K562 (cell line): Measurements from ENCODE around the gene LINGO3. TPM values are rescaled to one million over a fixed set of nuclear protein-coding genes. Genes with fewer than 3 reads are reported as not detected.
A peak's percentile ranks its signal among the peaks of the same experiment; 100 is the strongest.

Experiments used
- ATAC-seq: fragments of 200-7000 bp; cut with Tn5 transposase; 3 replicates; pipeline ENCODE4 v1.9.1; 2020; ENCODE audit warnings: moderate library complexity
- BruUV-seq: library from RNA; stranded (reverse); fragments of 400-500 nt; replicated peaks from 2 replicates; lab custom pipeline; 2021; lab: Mats Ljungman, UMichigan
- CTCF ChIA-PET: fragments of 300-600 bp; formaldehyde crosslinking; extraction: SDS; loops from one replicate; lab custom pipeline; 2021; ENCODE audit warnings: low intra/inter-chr PET ratio; lab: Yijun Ruan, JAX
- POLR2A ChIA-PET: fragments of 300-600, 350-650 bp; sonication (Branson Sonifier 250); formaldehyde crosslinking; extraction: SDS; loops from one replicate; lab custom pipeline; 2021; ENCODE audit warnings: antibody characterized with exemption, inconsistent platforms; lab: Yijun Ruan, JAX
- DNase-seq, 4 experiments: peaks; one replicate each; pipeline versions ENCODE4 v3.0.0 to v3.0.0-alpha.2; 2011 to 2018; ENCODE audit warnings: low spot score in 3 of 4, mixed read lengths in 3 of 4; ENCODE audit errors: extremely low read depth in 1 of 4
- FAIRE-seq: peaks from 2 replicates; lab custom pipeline; 2011; peaks lifted over from hg19 to GRCh38; lab: Jason Lieb, UNC
- H2AFZ ChIP-seq: 2 replicates; pipeline ENCODE4 v1.6.0; 2011; ENCODE audit warnings: low read depth, low read length, control low read depth, inconsistent platforms
- H3K27ac ChIP-seq: fragments of 200-600 bp; 3 replicates; pipeline ENCODE4 v1.8.0; 2011; ENCODE audit warnings: low read depth, mild to moderate bottlenecking, control low read depth, inconsistent platforms, low read length, moderate library complexity, mixed read lengths; ENCODE audit errors: extremely low read depth
- H3K27me3 ChIP-seq, 2 experiments: fragments of 300-600 bp in 1 of 2; 2 replicates in 1 of 2; 3 replicates in 1 of 2; pipeline versions ENCODE4 v1.6.0 to v1.8.0; 2011; ENCODE audit warnings: inconsistent platforms in 2 of 2, low read length in 2 of 2, mild to moderate bottlenecking in 1 of 2, mixed read lengths in 1 of 2, moderate library complexity in 1 of 2; ENCODE audit not compliant: control insufficient read depth in 2 of 2, insufficient read depth in 2 of 2
- H3K36me3 ChIP-seq: fragments of 300-600 bp; 3 replicates; pipeline ENCODE4 v1.8.0; 2011; ENCODE audit warnings: mild to moderate bottlenecking, low read length, inconsistent platforms; ENCODE audit not compliant: control insufficient read depth, insufficient read depth
- H3K4me1 ChIP-seq, 2 experiments: fragments of 200-600 bp in 1 of 2; replicated peaks in 1 of 2; 2 replicates in 1 of 2; 3 replicates in 1 of 2; pipeline versions ENCODE4 v1.5.1 to v1.8.0; 2011; ENCODE audit warnings: inconsistent platforms in 2 of 2, low read length in 2 of 2, mild to moderate bottlenecking in 1 of 2, mixed read lengths in 1 of 2, moderate library complexity in 1 of 2; ENCODE audit not compliant: control insufficient read depth in 2 of 2, insufficient read depth in 2 of 2
- H3K4me2 ChIP-seq: 2 replicates; pipeline ENCODE4 v1.6.1; 2011; ENCODE audit warnings: low read length, control low read depth, inconsistent platforms, mixed read lengths; ENCODE audit not compliant: insufficient read depth
- H3K4me3 ChIP-seq: fragments of 200-600 bp; sonication (generic), shearing (Covaris generic); 2 replicates; pipeline ENCODE4 v1.5.1; 2016; ENCODE audit warnings: control low read depth, inconsistent platforms
- H3K79me2 ChIP-seq: fragments of 200-600 bp; 3 replicates; pipeline ENCODE4 v1.8.0; 2011; ENCODE audit warnings: low read length, inconsistent platforms; ENCODE audit not compliant: control insufficient read depth, insufficient read depth
- H3K9ac ChIP-seq, 2 experiments: 2 replicates each; pipeline versions ENCODE4 v1.6.0 to v1.6.1; 2011; ENCODE audit warnings: low read depth in 2 of 2, low read length in 2 of 2, control low read depth in 1 of 2, inconsistent platforms in 1 of 2, mild to moderate bottlenecking in 1 of 2, mixed read lengths in 1 of 2; ENCODE audit not compliant: insufficient read depth in 1 of 2
- H3K9me1 ChIP-seq: one replicate; pipeline ENCODE4 v1.6.0; 2011; ENCODE audit warnings: inconsistent platforms, mild to moderate bottlenecking, low read length, moderate library complexity; ENCODE audit not compliant: control insufficient read depth, insufficient read depth
- H3K9me3 ChIP-seq: replicated peaks from 2 replicates; pipeline ENCODE4 v1.5.1; 2011; ENCODE audit warnings: low read depth, low read length, inconsistent platforms; ENCODE audit not compliant: control insufficient read depth, insufficient read depth
- H4K20me1 ChIP-seq: replicated peaks from 2 replicates; pipeline ENCODE4 v1.6.1; 2011; ENCODE audit warnings: low read length, inconsistent platforms, mixed read lengths; ENCODE audit not compliant: control insufficient read depth, insufficient read depth
- CHD1 ChIP-seq: fragments of 200-600 bp; sonication (generic); IDR thresholded peaks from one replicate; pipeline ENCODE4 v1.6.1; 2012; ENCODE audit warnings: mild to moderate bottlenecking, moderate library complexity, low read length, inconsistent platforms
- MBD2 ChIP-seq: sonication (generic); IDR thresholded peaks from 2 replicates; pipeline ENCODE4 v1.6.1; 2016; ENCODE audit warnings: low read depth, borderline replicate concordance
- MYC ChIP-seq, 2 experiments: fragments of 250-450 bp in 1 of 2; sonication (Bioruptor Pico) in 1 of 2; IDR thresholded peaks; 2 replicates each; pipeline versions ENCODE4 v1.5.1 to v1.6.1; 2012 to 2021; ENCODE audit warnings: low read depth in 2 of 2, borderline replicate concordance in 1 of 2, improper control_type of control experiment in 1 of 2, low read length in 1 of 2, mild to moderate bottlenecking in 1 of 2, moderate library complexity in 1 of 2
- POLR2AphosphoS2 ChIP-seq: IDR thresholded peaks from 2 replicates; pipeline ENCODE4 v1.6.1; 2012; ENCODE audit warnings: low read length, improper control_type of control experiment
- PRMT5 ChIP-seq: sonication (generic); formaldehyde crosslinking; IDR thresholded peaks from 2 replicates; pipeline ENCODE4 v1.5.0; 2020; ENCODE audit warnings: missing genetic modification reagents
- SRSF3 ChIP-seq: fragments of 200-400 bp; formaldehyde crosslinking; IDR thresholded peaks from 2 replicates; pipeline ENCODE4 v1.6.1; 2016; ENCODE audit warnings: mild to moderate bottlenecking, low read length, moderate library complexity; ENCODE audit not compliant: insufficient read depth
- ZNF165 ChIP-seq: fragments of 250-450 bp; sonication (Bioruptor Pico); IDR thresholded peaks from 2 replicates; pipeline ENCODE4 v1.4.0; 2020; ENCODE audit warnings: borderline replicate concordance
- ZNF589 ChIP-seq: fragments of 200-800 bp; sonication (Bioruptor generic); IDR thresholded peaks from 2 replicates; pipeline ENCODE4 v1.6.1; 2016; ENCODE audit warnings: low read depth, missing genetic modification characterization, missing compliant biosample characterization
- ZNF644 ChIP-seq: fragments of 200-800 bp; sonication (Bioruptor generic); IDR thresholded peaks from 2 replicates; pipeline ENCODE4 v1.6.1; 2016; ENCODE audit warnings: low read depth, missing genetic modification characterization, missing compliant biosample characterization
- WGBS: fragments of 100-300 bp; shearing (Covaris generic); methylation state at CpG from one replicate; pipeline ENCODE4 v1.1.6; 2016; ENCODE audit warnings: low coverage, mixed read lengths; ENCODE audit not compliant: insufficient coverage; ENCODE audit errors: missing lambda C conversion rate; 5-methylcytosine and 5-hydroxymethylcytosine counted together
- in situ Hi-C: fragments of 300-500 bp; cut with MboI; formaldehyde crosslinking; loops from 4 replicates; pipeline ENCODE4 v1.15.0; 2018; ENCODE audit warnings: inconsistent platforms, mixed read lengths
- intact Hi-C: fragments of 100-400 bp; cut with micrococcal nuclease; formaldehyde crosslinking; loops from 2 replicates; pipeline ENCODE4 v1.14.2; 2022
- polyA plus RNA-seq, 8 experiments: library from polyadenylated mRNA; depleted of rRNA in 4 of 8; stranded (reverse) in 5 of 8; unstranded in 3 of 8; fragments of >200 nt; fragmentation: Nextera tagmentation in 2 of 8; fragmentation: Illumina TruSeq in 1 of 8; extraction: Ambion mirVana in 2 of 8; extraction: Trizol in 1 of 8; gene quantifications; 2 replicates each; pipeline versions ENCODE4 v1.2.1 to v1.2.3, GENCODE V29; 2011 to 2014; ENCODE audit warnings: inconsistent platforms in 1 of 8, missing spikeins in 1 of 8
- total RNA-seq, 7 experiments: library from RNA; depleted of rRNA in 6 of 7; stranded (reverse); fragments of >200 nt in 6 of 7; fragmentation: Illumina TruSeq in 2 of 7; extraction: Trizol in 2 of 7; gene quantifications; 2 replicates each; pipeline versions ENCODE4 v1.2.1 to v1.2.3, GENCODE V29; 2011 to 2021; ENCODE audit warnings: low replicate concordance in 1 of 7
- TF ChIP-seq, protein P1 (sequence below): fragments of 450-650 bp; formaldehyde crosslinking; IDR thresholded peaks from 2 replicates; pipeline ENCODE4 v1.4.0; 2022; ENCODE audit warnings: missing genetic modification characterization
- TF ChIP-seq, protein P2 (sequence below): fragments of 250-450 bp; sonication (Bioruptor Pico); IDR thresholded peaks from 2 replicates; pipeline ENCODE4 v1.5.0; 2021
- TF ChIP-seq, protein P3 (sequence below): fragments of 200-800 bp; sonication (Bioruptor generic); IDR thresholded peaks from 2 replicates; pipeline ENCODE4 v1.6.1; 2017; ENCODE audit warnings: missing genetic modification characterization, missing compliant biosample characterization

Gene LINGO3
- total and polyA plus RNA-seq, 9 of the 15 experiments (the other 6 are each of a cell fraction or from before 2014, with no cell fraction given), result 0.03 to 0.05 (median 0.03) TPM; not detected in 6

DNA sequence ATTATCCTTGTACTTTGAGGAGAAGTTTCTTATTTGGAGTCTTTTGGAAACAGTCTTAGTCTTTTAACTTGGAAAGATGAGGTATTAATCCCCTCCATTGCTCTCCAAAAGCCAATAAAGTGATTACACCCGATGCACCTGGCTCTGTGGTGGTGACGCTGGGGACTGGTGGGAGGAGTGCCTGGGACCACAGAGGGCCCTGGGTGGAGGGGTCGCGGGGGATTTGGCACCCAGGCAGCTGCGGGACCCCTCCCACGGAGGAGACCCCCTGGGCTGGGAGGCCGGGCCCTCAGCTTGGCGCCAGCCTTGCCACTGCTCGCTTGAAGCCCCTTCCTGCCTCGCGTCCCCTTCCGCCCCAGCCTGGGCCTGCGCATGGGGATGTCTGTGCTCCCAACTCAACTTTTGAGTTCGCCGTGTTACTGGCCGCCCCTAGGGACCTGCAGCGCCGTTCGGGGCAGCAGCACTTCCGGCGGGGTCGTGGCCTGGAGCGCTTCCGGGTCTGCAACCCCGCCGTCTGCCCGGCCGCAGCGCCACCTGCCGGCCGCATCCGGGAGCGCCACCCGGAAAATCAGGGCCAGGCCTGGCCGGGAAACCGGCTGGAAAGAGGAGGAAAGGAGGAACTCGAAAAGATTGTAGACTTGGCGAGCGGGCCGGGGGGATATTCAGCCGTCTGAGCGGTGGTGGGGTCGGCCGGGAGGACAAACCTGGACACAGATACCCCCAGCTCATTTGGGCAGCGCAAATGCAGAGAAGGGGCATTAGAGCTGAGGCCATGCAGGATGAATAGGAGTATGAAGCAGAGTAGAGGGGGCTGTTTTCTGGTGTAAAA is 34.4 kb downstream of the LINGO3 start (continued):
- TF ChIP-seq, protein P1, sequence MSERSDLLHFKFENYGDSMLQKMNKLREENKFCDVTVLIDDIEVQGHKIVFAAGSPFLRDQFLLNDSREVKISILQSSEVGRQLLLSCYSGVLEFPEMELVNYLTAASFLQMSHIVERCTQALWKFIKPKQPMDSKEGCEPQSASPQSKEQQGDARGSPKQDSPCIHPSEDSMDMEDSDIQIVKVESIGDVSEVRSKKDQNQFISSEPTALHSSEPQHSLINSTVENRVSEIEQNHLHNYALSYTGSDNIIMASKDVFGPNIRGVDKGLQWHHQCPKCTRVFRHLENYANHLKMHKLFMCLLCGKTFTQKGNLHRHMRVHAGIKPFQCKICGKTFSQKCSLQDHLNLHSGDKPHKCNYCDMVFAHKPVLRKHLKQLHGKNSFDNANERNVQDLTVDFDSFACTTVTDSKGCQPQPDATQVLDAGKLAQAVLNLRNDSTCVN (CRISPR knock-in tag), result peak; percentile 19; the same call in 1 of the 2 replicates
- TF ChIP-seq, all 486 proteins: peak for 157

DNA sequence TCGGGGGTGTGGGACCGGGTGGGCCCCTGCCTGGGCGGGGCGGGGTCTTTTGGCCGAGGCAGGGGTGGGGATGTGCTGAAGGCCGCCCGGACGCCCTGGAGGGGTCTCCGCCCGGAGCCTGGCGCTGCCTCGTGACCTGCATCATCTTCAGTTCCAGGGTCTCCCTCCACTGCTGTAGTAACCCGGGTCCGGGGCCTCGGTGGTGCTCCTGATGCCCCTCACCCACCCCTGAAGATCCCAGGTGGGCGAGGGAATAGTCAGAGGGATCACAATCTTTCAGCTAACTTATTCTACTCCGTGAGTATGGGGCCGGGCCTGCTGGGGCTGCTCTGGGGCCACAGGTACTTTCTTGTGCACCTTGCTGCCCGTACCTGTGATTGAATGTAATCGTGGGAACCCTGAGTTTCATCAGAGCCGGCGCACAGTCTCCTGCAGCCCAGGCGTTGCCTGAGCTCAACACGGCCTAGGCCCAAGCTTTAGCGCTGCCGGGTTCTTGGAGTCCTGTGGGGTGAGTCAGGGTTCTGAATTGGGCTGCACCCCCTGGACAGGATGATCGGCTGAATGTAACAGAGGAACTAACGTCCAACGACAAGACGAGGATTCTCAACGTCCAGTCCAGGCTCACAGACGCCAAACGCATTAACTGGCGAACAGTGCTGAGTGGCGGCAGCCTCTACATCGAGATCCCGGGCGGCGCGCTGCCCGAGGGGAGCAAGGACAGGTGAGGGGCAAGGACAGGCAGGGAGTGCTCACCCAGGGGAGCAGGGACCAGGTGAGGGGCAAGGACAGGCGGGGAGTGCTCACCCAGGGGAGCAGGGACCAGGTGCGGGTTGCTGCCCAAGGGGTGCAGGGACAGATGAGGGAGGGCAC is 36.5 kb downstream of the LINGO3 start:
- H3K4me2 ChIP-seq, result peak overlapping the region; percentile 89
- H4K20me1 ChIP-seq, result peaks cover 47% of the 10 kb centered on the region
- DNase-seq (peak in 1 of 4 experiments; percentile 55), FAIRE-seq (no peak), ATAC-seq (no peak)
- 3% methylated on average over 38 of the region's 43 CpGs for WGBS
- intact Hi-C loops, result no loop called here
- no peak overlapping the region for H2AFZ ChIP-seq
- peak overlapping the region; percentile 91 for H3K4me3 ChIP-seq
- H3K79me2 ChIP-seq, result peaks cover 69% of the 10 kb centered on the region
- H3K36me3 ChIP-seq, result peaks cover 34% of the 10 kb centered on the region
- in situ Hi-C loops, result loop anchor here (5.0 kb wide), 1 partner anchor 34 kb away; the partner anchor contains the start of genes PLEKHJ1 and SF3A2
- H3K27ac ChIP-seq, result peak overlapping the region; percentile 94
- CTCF ChIA-PET, result no interaction called here
- peaks cover 5% of the 10 kb centered on the region for H3K9me1 ChIP-seq
- POLR2A ChIA-PET, result interaction anchor here (0.5 to 7.0 kb wide), 13 partner anchors 8 to 1001 kb away, joined by 3 to 86 read pairs (median 5); partner anchors contain the start of gene AP3D1
- H3K9ac ChIP-seq, result peak overlapping the region; percentile 92 to 98
- TSS peak; percentile 29 for BruUV-seq
- H3K4me1 ChIP-seq, result peaks cover 19 to 80% of the 10 kb centered on the region in 2 experiments
- no peaks in the 10 kb centered on the region for H3K27me3 ChIP-seq
- H3K9me3 ChIP-seq, result no peaks in the 10 kb centered on the region
- no peak for TF ChIP-seq MBD2
- no peak for TF ChIP-seq ZNF165
- no peak for TF ChIP-seq POLR2AphosphoS2
- no peak for TF ChIP-seq PRMT5 (CRISPR knock-in tag)
- TF ChIP-seq SRSF3, result no peak
- TF ChIP-seq, protein P2, sequence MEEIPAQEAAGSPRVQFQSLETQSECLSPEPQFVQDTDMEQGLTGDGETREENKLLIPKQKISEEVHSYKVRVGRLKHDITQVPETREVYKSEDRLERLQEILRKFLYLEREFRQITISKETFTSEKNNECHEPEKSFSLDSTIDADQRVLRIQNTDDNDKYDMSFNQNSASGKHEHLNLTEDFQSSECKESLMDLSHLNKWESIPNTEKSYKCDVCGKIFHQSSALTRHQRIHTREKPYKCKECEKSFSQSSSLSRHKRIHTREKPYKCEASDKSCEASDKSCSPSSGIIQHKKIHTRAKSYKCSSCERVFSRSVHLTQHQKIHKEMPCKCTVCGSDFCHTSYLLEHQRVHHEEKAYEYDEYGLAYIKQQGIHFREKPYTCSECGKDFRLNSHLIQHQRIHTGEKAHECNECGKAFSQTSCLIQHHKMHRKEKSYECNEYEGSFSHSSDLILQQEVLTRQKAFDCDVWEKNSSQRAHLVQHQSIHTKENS (CRISPR knock-in tag), result no peak
- TF ChIP-seq CHD1, result peak; percentile 43
- no peak for TF ChIP-seq ZNF644 (tag)
- no peak for TF ChIP-seq MYC (IDR thresholded peaks at IDR 0.05; ENCODE audit: low read depth, low read length)
- no peak for TF ChIP-seq MYC (CRISPR knock-in tag; IDR thresholded peaks at IDR 0.05; ENCODE audit: borderline replicate concordance, low read depth)
- TF ChIP-seq, protein P3, sequence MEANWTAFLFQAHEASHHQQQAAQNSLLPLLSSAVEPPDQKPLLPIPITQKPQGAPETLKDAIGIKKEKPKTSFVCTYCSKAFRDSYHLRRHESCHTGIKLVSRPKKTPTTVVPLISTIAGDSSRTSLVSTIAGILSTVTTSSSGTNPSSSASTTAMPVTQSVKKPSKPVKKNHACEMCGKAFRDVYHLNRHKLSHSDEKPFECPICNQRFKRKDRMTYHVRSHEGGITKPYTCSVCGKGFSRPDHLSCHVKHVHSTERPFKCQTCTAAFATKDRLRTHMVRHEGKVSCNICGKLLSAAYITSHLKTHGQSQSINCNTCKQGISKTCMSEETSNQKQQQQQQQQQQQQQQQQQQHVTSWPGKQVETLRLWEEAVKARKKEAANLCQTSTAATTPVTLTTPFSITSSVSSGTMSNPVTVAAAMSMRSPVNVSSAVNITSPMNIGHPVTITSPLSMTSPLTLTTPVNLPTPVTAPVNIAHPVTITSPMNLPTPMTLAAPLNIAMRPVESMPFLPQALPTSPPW (CRISPR knock-in tag), result no peak
- no peak for TF ChIP-seq ZNF589 (CRISPR knock-in tag)
